NCI-H69 (cell line): ENCODE results near the gene UBE2M.
"Not testable (repeated sequence)": the region's sequence is repeated elsewhere in the genome, so short reads cannot be mapped to it uniquely, and the experiment has no call there.

Source experiments
- DNase-seq: peaks from one replicate; lab custom pipeline; 2025; lab: John Stamatoyannopoulos, UW

The UBE2M gene

DNA sequence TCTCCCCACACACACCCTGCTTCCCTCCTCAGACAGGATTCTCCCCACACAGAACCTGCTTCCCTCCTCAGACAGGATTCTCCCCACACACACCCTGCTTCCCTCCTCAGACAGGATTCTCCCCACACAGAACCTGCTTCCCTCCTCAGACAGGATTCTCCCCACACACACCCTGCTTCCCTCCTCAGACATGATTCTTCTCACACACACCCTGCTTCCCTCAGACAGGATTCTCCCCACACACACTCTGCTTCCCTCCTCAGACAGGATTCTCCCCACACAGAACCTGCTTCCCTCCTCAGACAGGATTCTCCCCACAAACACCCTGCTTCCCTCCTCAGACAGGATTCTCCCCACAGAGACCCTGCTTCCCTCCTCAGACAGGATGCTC lies 19.2 kb downstream of the UBE2M start:
- not testable (repeated sequence) for DNase-seq

DNA sequence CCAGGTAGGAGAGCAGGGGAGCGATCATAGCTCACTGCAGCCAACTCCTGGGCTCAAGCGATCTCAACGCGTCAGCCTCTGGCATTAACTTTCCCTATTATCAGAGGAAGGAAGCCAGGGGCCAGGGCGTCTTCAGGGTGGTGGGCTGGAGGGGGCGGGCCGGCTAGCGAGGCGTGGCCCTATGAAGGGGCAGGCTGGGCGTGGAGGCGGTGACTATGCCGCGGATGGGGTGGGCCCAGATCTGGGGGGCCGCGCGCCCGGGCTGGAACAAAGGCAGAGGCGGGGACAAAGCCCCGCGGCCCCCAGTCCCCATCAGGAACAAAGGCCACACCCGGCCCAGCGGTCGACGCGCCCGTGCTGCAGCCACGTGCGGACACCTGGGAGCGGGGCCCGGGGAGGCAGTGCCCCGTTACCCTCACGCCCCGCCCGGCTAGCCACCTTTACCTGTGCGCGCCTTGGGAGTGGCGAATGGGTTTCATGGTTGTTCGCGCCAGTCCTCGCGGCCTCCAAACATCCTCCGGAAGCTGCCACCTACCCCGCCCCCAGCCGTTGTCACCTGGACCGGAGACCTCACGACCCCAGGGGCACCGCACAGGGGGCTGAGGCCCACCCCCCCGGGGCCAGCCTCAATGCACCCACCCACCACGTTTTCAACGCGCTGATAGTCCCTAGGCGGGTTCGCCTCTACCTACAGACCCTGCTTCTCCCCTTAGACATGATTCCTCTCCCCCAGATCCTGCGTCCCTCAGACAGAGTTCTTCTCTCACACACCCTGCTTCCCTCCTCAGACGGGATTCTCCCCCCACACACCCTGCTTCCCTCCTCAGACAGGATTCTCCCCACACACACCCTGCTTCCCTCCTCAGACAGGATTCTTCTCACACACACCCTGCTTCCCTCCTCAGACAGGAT lies 19.9 kb downstream of the UBE2M start:
- peak; percentile 97 for DNase-seq

GRCh38 chr19:58536852-58537798 lies 21.3 kb downstream of the UBE2M start:
- DNase-seq, result no peak

GRCh38 chr19:58535857-58536256 lies 22.6 kb downstream of the UBE2M start:
- no peak for DNase-seq

DNA sequence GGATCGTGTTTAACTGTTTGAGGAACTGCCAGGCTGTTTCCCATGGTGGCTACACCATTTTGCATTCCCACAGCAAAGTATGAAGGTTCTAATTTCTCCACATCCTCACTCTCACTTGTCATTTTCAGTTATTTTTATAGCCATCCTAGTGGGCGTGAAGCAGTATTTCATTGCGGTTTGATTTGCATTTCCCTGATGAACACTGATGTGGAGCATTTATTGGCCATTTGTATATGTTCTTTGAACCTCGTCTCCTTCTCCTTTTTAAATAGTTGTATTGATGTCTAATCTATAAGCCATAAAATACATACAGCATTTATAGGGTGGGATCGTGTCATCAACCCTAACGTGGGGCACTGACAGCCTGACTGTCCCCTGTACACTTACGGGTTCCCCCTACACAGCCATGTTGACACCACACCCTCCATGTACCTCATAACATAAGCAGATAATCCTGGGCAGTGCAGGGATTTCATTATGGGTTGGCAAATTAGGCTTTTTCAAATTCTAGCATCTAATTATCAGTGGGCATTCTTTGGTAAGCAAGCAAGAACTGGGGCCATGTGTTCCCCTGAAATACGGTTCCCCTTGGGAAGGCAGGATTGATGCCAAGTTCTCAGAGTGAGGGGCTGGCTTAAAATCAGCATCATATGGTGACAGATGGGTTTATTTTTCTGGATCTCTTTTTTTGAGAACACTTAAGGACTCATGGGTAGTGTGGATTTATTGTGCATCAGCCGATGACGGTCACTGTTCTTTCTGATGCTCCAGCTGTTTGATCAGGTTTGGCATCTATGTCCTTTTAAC lies 27.2 kb downstream of the UBE2M start:
- DNase-seq, result no peak

DNA sequence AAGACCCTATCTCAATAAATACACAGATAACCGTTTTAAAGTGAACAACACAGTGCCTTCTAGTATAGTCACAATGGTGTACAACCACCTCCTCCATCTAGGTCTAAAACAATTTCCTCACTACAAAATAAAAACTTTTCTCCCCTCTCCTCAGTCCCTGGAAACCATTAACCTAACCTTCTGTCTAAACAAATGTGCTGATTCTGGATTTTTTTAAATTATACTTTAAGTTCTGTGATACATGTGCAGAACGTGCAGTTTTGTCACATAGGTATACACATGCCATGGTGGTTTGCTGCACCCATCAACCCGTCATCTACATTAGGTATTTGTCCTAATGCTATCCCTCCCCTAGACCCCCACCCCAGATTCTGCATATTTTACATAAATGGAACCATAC lies 29.0 kb downstream of the UBE2M start:
- no peak for DNase-seq

DNA sequence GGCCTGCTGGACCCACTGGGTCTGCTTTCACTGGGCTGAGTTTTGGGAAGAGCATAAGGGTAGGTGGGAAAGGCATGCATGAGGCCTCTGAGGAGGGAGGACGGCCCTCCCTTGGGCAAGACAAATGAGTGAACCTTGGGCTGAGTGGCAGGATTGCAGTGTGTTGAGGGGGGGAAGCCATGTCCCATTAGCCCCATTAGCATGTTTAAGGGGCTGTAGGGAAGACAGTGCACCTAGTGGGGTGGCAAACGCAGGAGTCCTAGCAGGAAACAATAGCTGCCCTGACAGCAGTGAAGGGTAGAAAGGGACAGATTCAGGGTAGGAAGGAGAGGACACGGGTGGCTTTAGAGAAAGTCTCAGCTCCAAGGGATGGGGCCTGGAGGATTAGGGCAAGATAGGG lies 35.7 kb downstream of the UBE2M start:
- DNase-seq, result no peak

DNA sequence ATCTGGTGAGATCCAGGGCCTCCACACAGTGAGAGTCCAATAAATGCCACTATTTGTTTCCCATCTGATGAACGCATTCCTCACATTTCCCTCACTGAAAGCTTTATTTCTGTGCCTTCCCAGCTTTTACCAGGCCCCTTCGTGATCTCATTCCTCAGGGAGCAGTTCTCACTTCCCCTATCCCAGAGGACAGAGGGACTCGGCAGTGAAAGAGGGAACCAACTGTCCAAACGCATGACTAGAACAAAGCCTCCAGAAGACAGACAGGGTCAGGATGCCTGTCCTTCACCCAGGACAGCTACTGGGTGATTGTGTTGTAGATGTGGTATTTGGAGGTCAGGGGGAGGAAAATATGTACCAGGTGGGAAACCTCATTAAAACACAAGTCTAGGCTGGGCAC lies 36.8 kb downstream of the UBE2M start:
- no peak for DNase-seq

GRCh38 chr19:58520257-58520599 lies 38.2 kb downstream of the UBE2M start:
- no peak for DNase-seq

DNA sequence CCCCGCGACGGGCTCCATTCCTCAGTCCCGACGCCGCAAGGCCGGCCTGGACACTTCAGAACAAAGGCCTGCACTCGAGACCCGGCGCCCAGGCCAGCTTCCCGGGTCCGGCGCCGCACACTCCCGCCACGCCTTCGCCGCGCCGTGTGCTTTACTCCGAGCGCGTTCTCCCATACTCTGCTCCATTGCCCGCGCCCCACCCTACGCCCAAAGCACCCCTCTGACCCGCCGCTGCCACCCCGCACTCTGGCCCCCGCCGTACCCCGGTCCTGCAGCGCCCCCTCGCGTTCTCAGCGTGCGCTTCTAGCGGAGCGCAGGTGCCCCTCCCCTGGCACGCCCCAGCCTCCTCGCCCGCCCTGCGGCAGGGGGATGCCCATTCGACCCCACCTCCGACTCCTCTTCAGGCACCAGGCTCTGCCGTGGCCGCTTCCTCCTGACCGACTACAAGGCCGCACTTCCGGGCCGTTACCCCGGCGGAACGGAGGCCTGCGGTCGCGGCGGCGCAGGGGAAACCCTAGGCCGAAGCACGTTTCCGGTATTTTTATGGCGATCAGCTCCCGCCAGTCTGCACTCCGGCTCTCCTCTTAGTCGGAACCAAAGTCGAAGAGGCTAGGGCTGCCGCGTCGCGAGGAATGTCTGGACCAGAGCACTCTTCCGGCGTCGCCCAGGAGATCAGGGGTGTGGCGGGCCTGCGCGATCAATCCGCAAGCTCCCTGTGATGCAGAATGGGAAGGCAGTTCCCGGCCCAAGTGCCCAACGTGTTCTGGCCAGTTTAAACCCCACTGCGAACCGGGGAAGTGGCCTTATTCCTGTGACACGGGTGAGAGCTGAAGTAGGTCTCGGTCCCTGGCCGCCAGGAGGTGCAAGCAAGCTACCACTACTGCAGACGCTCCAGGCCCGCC lies 38.8 kb downstream of the UBE2M start, which contains the start of gene ZBTB45:
Gene ZBTB45 (minus strand): TSS at position 456 of the 902 bp plus-strand sequence. CDS start 2,137 bp downstream, outside the sequence.
- peak; percentile 98 for DNase-seq

- DNase-seq, result peak; percentile 87
Observed at GRCh38 chr19:58519087-58519354, 39.4 kb downstream of the UBE2M start.

- peak; percentile 55 for DNase-seq
Observed at GRCh38 chr19:58518256-58519086, 39.9 kb downstream of the UBE2M start.

DNA sequence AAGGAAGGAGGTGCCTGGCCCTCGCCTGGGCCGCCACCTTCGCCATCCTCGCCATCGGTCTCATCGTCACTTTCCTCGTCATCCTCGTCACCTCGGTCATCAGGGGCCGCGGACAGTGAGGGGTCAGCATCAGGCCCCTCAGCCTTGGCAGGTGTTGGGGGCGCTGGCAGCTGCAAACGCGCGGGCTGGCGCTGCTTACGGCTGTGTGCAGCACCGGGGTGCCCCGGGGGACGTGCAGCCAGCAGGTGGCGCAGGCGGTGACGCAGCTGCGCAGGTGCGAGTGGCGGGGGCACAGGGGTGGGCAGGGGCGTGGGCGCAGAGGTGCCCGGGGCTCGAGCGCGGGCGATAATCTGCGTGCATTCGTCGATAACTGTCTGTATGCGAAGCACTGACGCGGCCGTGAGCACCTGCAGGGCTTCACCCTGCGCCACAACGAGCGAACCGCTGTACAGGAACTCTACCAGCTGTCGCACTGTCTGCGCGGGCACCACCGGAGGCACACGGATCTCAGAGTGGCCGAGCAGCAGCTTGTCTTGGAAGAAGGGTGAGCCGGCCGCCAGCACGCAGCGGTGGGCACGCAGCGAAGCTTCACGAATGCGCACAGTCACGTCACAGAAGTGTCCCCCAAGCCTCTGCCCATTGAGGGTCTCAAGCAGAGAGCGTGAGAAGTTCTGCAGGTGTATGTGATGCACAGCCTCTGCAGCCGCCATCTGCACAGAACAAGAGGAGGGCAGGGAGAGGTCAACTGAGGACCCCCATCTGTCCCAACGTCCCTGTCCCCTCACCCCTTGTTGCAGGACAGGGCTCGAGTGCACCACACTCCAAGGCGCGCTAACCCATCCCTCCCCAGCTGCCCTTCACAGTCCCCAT lies 41.2 kb downstream of the UBE2M start:
- DNase-seq, result no peak

GRCh38 chr19:58516246-58516836 lies 42.1 kb downstream of the UBE2M start:
- DNase-seq, result no peak

- no peak for DNase-seq
Observed at GRCh38 chr19:58515259-58515658, 43.2 kb downstream of the UBE2M start.

DNA sequence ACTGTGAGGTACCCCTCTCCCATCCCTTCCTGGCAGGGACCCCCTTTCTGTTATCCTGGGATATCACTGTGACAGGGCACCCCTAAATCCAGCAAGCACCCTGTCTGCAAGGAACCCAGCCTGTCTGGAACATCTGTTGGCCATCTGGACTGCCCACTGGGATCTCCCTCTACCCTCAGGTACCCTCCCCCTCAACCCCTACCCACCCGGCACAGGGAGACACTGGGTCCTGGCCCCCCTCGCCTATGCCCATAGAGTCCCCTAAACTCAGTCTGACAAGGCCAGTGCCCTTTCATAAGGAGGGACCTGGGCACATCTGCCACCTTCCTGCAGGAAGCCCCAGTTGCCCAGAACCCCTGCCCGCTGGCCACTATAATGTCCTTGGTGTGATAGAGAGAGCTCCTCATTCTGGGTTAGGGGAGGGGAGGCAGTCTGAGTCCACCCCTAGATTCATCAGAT lies 43.8 kb downstream of the UBE2M start:
- DNase-seq, result no peak

DNA sequence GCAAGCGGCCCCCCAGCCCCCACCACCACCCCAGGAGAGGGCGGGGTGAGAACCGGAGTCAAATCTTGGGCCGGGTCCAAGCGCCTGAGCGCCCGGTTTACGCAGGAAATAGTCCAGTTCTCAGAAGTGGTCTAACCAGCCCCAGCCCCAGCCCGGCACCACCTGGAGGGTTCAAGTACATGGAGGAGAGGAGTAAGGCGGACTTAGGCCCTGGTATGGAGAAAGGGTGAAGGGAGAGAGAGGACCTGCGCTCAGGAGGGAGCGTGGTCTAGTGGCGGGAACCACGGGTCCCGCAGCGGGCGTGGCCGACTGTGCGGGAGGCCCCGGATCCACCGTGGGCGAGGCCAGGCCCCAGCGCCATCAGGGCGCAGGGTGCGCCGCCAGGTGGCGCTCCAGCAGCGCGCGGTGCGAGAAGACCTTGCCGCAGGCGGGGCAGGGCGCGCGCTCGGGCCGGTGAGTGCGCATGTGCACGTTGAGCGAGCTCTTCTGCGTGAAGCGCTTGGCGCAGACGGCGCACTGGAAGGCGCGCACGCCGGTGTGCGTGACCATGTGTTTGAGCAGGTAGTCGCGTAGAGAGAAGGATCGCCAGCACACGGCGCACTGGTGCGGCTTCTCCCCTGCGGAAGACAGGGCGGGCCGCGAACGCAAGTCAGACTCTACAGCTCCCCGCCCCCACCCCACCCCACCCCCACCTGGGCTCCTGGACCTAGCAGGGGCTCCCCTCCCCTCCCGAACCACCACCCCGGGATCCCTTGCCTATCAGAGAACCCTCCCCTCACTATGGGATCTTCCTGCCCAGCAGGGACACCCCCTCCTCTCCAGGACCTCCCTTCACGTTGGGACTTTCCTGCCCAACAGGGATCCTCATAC lies 44.5 kb downstream of the UBE2M start:
- peak; percentile 97 for DNase-seq

DNA sequence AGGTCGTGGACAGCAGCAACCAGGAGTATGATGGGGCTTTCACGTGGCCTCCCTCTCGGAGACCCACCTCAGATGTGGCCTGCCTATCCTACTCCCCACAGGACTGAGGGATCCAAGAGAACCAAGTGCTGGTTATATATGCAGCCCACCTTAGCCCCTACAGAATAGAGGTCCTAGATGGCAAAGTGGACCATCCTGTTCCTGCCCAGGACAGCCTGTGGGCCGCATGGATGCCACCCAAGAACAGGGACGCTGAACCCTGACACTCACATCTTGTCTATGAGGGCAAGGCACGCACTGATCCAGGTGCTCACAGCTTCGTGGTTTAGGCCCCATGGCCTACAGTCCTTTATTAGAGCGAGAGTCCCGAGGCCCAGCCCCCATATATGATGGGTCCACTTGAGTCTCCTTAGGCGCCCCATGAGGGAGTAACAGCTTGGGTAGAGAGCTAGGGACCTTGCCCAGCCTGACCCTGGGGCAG lies 45.2 kb downstream of the UBE2M start:
- no peak for DNase-seq
